Endodermal cell (in vitro differentiated cells): Measurements from ENCODE around the gene SEC14L2. TPM values are rescaled to one million over a fixed set of nuclear protein-coding genes. Genes with fewer than 3 reads are reported as not detected.

Experiments
- DNase-seq: peaks from one replicate; pipeline ENCODE4 v3.0.0-alpha.2; 2017
- H3K27ac ChIP-seq: 2 replicates; pipeline ENCODE4 v1.5.1; 2013; ENCODE audit warnings: mild to moderate bottlenecking, low read depth, low read length, moderate library complexity
- H3K27me3 ChIP-seq: 2 replicates; pipeline ENCODE4 v1.6.1; 2013; ENCODE audit warnings: mild to moderate bottlenecking, low read length, moderate library complexity; ENCODE audit not compliant: insufficient read depth, control insufficient read depth, poor library complexity, severe bottlenecking
- H3K36me3 ChIP-seq: 2 replicates; pipeline ENCODE4 v1.7.0; 2013; ENCODE audit warnings: mild to moderate bottlenecking, low read length, moderate library complexity; ENCODE audit not compliant: control insufficient read depth, insufficient read depth
- H3K4me1 ChIP-seq: one replicate; pipeline ENCODE4 v1.7.0; 2013; ENCODE audit warnings: low read length; ENCODE audit not compliant: control insufficient read depth, insufficient read depth
- H3K4me3 ChIP-seq: 2 replicates; pipeline ENCODE4 v1.5.1; 2013; ENCODE audit warnings: mild to moderate bottlenecking, low read length, moderate library complexity
- H3K9ac ChIP-seq: 2 replicates; pipeline ENCODE4 v1.6.1; 2013; ENCODE audit warnings: mild to moderate bottlenecking, low read length, moderate library complexity; ENCODE audit not compliant: poor library complexity, severe bottlenecking; ENCODE audit errors: extremely low read depth
- H3K9me3 ChIP-seq: 2 replicates; pipeline ENCODE4 v1.6.1; 2013; ENCODE audit warnings: mild to moderate bottlenecking, low read length, moderate library complexity; ENCODE audit not compliant: control insufficient read depth
- H3K27ac Mint-ChIP-seq: 2 replicates; pipeline ENCODE4 v1.8.0; 2020; ENCODE audit warnings: mixed read lengths
- H3K27me3 Mint-ChIP-seq: 2 replicates; pipeline ENCODE4 v1.8.0; 2021; ENCODE audit warnings: mild to moderate bottlenecking, mixed read lengths; ENCODE audit not compliant: insufficient read depth
- H3K36me3 Mint-ChIP-seq: 2 replicates; pipeline ENCODE4 v1.8.0; 2020; ENCODE audit warnings: low read depth, mixed read lengths
- H3K4me1 Mint-ChIP-seq: 2 replicates; pipeline ENCODE4 v1.8.0; 2020; ENCODE audit warnings: mixed read lengths
- H3K4me3 Mint-ChIP-seq: 2 replicates; pipeline ENCODE4 v1.8.0; 2020; ENCODE audit warnings: mild to moderate bottlenecking, moderate library complexity, mixed read lengths
- H3K9me3 Mint-ChIP-seq: 2 replicates; pipeline ENCODE4 v1.8.0; 2020; ENCODE audit warnings: mild to moderate bottlenecking, mixed read lengths
- CTCF ChIP-seq: fragments of 200-600 bp; sonication (generic); conservative IDR thresholded peaks from 2 replicates; pipeline ENCODE4 v1.5.0; 2021; ENCODE audit warnings: antibody characterized with exemption, mild to moderate bottlenecking
- WGBS, 2 experiments: methylation state at CpG; one replicate each; pipeline versions ENCODE4 v1.1.5 to v1.1.7; 2013; ENCODE audit warnings: missing lambda C conversion rate in 2 of 2, mixed read lengths in 1 of 2; ENCODE audit not compliant: insufficient coverage in 1 of 2, insufficient read length in 1 of 2; 5-methylcytosine and 5-hydroxymethylcytosine counted together
- total RNA-seq, 2 donors: library from RNA; stranded (reverse); fragmentation: NEBNext Ultra II Directional in 1 of 2; extraction: Animal tissue kit (Norgen Biotek cat#: 25700) in 1 of 2; gene quantifications; 2 replicates in 1 of 2; 3 replicates in 1 of 2; pipeline ENCODE4 v1.2.1, GENCODE V29; 2021

The SEC14L2 gene
- total RNA-seq, 2 donors from 2014 or later, result 13.9 to 19.1 TPM

GRCh38 chr22:30371321-30371720 lies 25.5 kb upstream of the SEC14L2 start:
- Mint-ChIP-seq H3K27ac (no peak overlapping the region), H3K9me3 (no peaks in the 10 kb centered on the region), H3K27me3 (no peaks in the 10 kb centered on the region), H3K4me1 (no peaks in the 10 kb centered on the region), H3K36me3 (peaks cover 7% of the 10 kb centered on the region), H3K4me3 (no peak overlapping the region)
- WGBS, 2 experiments, result 92 to 96% methylated on average over 4 to 9 of the region's 9 CpGs
- H3K4me3 ChIP-seq, result no peak overlapping the region
- no peak overlapping the region for H3K27ac ChIP-seq
- H3K9ac ChIP-seq, result no peak overlapping the region
- no peaks in the 10 kb centered on the region for H3K36me3 ChIP-seq
- no peaks in the 10 kb centered on the region for H3K9me3 ChIP-seq
- no peak for TF ChIP-seq CTCF
- DNase-seq, result no peak
- no peaks in the 10 kb centered on the region for H3K27me3 ChIP-seq
- no peaks in the 10 kb centered on the region for H3K4me1 ChIP-seq

GRCh38 chr22:30371981-30372380 lies 24.8 kb upstream of the SEC14L2 start:
- no peak overlapping the region for H3K27ac Mint-ChIP-seq
- no peak overlapping the region for H3K4me3 Mint-ChIP-seq
- peaks cover 4% of the 10 kb centered on the region for H3K36me3 Mint-ChIP-seq

GRCh38 chr22:30372915-30373314 lies 23.9 kb upstream of the SEC14L2 start:
- Histone ChIP-seq H3K36me3 (no peaks in the 10 kb centered on the region), H3K9ac (no peak overlapping the region), H3K4me3 (no peak overlapping the region), H3K27ac (no peak overlapping the region), H3K9me3 (no peaks in the 10 kb centered on the region), H3K27me3 (no peaks in the 10 kb centered on the region), H3K4me1 (no peaks in the 10 kb centered on the region)
- TF ChIP-seq CTCF, result no peak
- Mint-ChIP-seq H3K27me3 (no peaks in the 10 kb centered on the region), H3K9me3 (no peaks in the 10 kb centered on the region), H3K27ac (no peak overlapping the region), H3K4me3 (no peak overlapping the region), H3K4me1 (no peaks in the 10 kb centered on the region), H3K36me3 (peaks cover 7% of the 10 kb centered on the region)
- no peak for DNase-seq
- 90 to 96% methylated on average over 8 of the region's 8 CpGs for WGBS, 2 experiments

More at GRCh38 chr22:30371981-30372380, 24.8 kb upstream of the SEC14L2 start:
- WGBS, 2 experiments, result 92 to 94% methylated on average over 5 to 13 of the region's 13 CpGs
- no peak overlapping the region for H3K4me3 ChIP-seq
- Mint-ChIP-seq H3K4me1 (no peaks in the 10 kb centered on the region), H3K27me3 (no peaks in the 10 kb centered on the region), H3K9me3 (no peaks in the 10 kb centered on the region)
- TF ChIP-seq CTCF, result peak; percentile 30
- no peaks in the 10 kb centered on the region for H3K9me3 ChIP-seq
- no peaks in the 10 kb centered on the region for H3K27me3 ChIP-seq
- no peaks in the 10 kb centered on the region for H3K36me3 ChIP-seq
- no peak for DNase-seq
- H3K9ac ChIP-seq, result no peak overlapping the region
- H3K4me1 ChIP-seq, result no peaks in the 10 kb centered on the region
- no peak overlapping the region for H3K27ac ChIP-seq
